ENCODE measurements around the gene ERC2. TPM values are rescaled to one million over a fixed set of nuclear protein-coding genes. Genes with fewer than 3 reads are reported as not detected.

Gene ERC2
- total and polyA plus RNA-seq, 2 donors (not counting 3 experiments of a cell fraction or from before 2014, with no cell fraction given): 5.6 to 15.5 TPM

DNA sequence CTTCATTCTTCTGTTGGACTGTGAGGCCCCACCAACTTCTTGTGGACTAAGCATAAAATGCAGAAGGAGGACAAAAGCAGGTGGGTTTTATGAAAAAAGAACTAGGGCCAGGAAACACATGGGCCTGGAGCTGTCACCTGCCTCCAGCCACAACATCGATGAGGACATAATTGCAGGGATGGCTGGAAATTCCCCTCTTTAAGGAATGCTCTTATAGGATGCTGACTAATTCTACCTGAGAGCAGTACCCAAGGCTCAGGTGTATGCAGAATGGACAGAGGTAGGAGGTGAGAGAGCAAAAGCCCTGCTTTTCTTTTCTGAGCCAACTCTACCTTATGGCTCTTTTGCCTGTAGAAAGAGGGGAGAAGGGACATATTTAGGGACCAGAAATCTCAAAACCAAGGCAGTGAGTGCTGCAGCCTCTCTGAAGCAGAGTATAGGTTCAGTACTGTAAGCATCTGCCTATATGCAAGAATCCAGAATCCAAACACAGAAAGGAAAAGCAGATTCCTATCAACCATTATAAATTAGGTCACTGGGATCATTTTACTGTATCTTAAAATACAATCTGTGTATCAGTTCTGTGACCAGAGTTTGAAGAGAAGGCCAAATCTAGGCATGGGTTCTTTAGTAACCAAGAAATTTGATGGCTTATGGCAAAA lies 775.8 kb downstream of the ERC2 start:
- Histone ChIP-seq H3K36me3 (ENCODE audit: control insufficient read depth in 2 of 2, extremely low read depth in 1 of 2, insufficient read depth in 2 of 2, low read length in 2 of 2) (no peaks in the 10 kb centered on the region), H3K27ac (ENCODE audit: insufficient read depth, low read depth, low read length) (no peak overlapping the region), H3K9me3 (replicated peaks; ENCODE audit: control insufficient read depth, insufficient read depth, low read length) (no peaks in the 10 kb centered on the region), H3K4me1 (ENCODE audit: control insufficient read depth, extremely low read depth, insufficient read depth, low read length) (no peaks in the 10 kb centered on the region), H4K20me1 (replicated peaks; ENCODE audit: control insufficient read depth, extremely low read depth, insufficient read depth, low read length) (no peaks in the 10 kb centered on the region), H3K9ac (replicated peaks; ENCODE audit: extremely low read depth, insufficient read depth, low read length) (no peak overlapping the region), H2AFZ (ENCODE audit: low read depth, low read length) (no peak overlapping the region), H3K27me3 (ENCODE audit: control insufficient read depth in 2 of 2, insufficient read depth in 2 of 2, low read length in 2 of 2) (no peaks in the 10 kb centered on the region), H3K79me2 (ENCODE audit: control insufficient read depth, insufficient read depth, low read length) (no peaks in the 10 kb centered on the region), H3K4me2 (ENCODE audit: insufficient read depth, low read length) (no peak overlapping the region), H3K9me1 (replicated peaks; ENCODE audit: control insufficient read depth, extremely low read depth, insufficient read depth, low read length) (no peaks in the 10 kb centered on the region), H3K4me3 (replicated peaks in 1 of 3; ENCODE audit: insufficient read depth in 1 of 3, low read depth in 1 of 3, low read length in 3 of 3) (no peak overlapping the region)
- no peak for FAIRE-seq
- CTCF ChIA-PET: interaction anchor here (1.2 kb wide), 1 partner anchor 559 kb away, joined by 3 read pairs; no protein-coding TSS in a partner anchor
- no TSS peak for BruUV-seq (replicated peaks)
- POLR2A ChIA-PET: no interaction called here
- TF ChIP-seq GATA2 (IDR thresholded peaks at IDR 0.05; ENCODE audit: insufficient read depth, insufficient read length, low read depth, low read length) (no peak), POLR2A (IDR thresholded peaks at IDR 0.05; ENCODE audit: low read depth, low read length) (no peak)
- intact Hi-C loops (cut with micrococcal nuclease) (no loop called here), dilution Hi-C loops (cut with MboI; ENCODE audit: extremely low pct_ligation_motif_present, low sequenced_read_pairs) (no loop called here)
- no peak for DNase-seq (ENCODE audit: low read depth, low spot score)

- no peak overlapping the region for H2AFZ ChIP-seq (ENCODE audit: low read depth, low read length)
- no peak for FAIRE-seq
- no peak for DNase-seq (ENCODE audit: low read depth, low spot score)
- H3K4me3 ChIP-seq (replicated peaks in 1 of 3; ENCODE audit: insufficient read depth in 1 of 3, low read depth in 1 of 3, low read length in 3 of 3): no peak overlapping the region
- H3K9me1 ChIP-seq (replicated peaks; ENCODE audit: control insufficient read depth, extremely low read depth, insufficient read depth, low read length): no peaks in the 10 kb centered on the region
- no peaks in the 10 kb centered on the region for H4K20me1 ChIP-seq (replicated peaks; ENCODE audit: control insufficient read depth, extremely low read depth, insufficient read depth, low read length)
- ChIA-PET POLR2A (no interaction called here), CTCF (no interaction called here)
- dilution Hi-C loops (cut with MboI; ENCODE audit: extremely low pct_ligation_motif_present, low sequenced_read_pairs) (no loop called here), intact Hi-C loops (cut with micrococcal nuclease) (no loop called here)
- H3K79me2 ChIP-seq (ENCODE audit: control insufficient read depth, insufficient read depth, low read length): no peaks in the 10 kb centered on the region
- H3K27ac ChIP-seq (ENCODE audit: insufficient read depth, low read depth, low read length): no peak overlapping the region
- no TSS peak for BruUV-seq (replicated peaks)
- no peak overlapping the region for H3K4me2 ChIP-seq (ENCODE audit: insufficient read depth, low read length)
- no peaks in the 10 kb centered on the region for H3K36me3 ChIP-seq (ENCODE audit: control insufficient read depth in 2 of 2, extremely low read depth in 1 of 2, insufficient read depth in 2 of 2, low read length in 2 of 2)
- no peaks in the 10 kb centered on the region for H3K27me3 ChIP-seq (ENCODE audit: control insufficient read depth in 2 of 2, insufficient read depth in 2 of 2, low read length in 2 of 2)
- H3K9ac ChIP-seq (replicated peaks; ENCODE audit: extremely low read depth, insufficient read depth, low read length): no peak overlapping the region
- H3K9me3 ChIP-seq (replicated peaks; ENCODE audit: control insufficient read depth, insufficient read depth, low read length): no peaks in the 10 kb centered on the region
- TF ChIP-seq JUN (IDR thresholded peaks at IDR 0.05; ENCODE audit: borderline replicate concordance, insufficient read depth, insufficient read length, low read depth): no peak
- no peak for TF ChIP-seq EZH2 (IDR thresholded peaks at IDR 0.05; ENCODE audit: borderline replicate concordance, low read depth, low read length, severe bottlenecking)
- TF ChIP-seq GATA2 (IDR thresholded peaks at IDR 0.05; ENCODE audit: insufficient read depth, insufficient read length, low read depth, low read length): no peak
- TF ChIP-seq MYC (IDR thresholded peaks at IDR 0.05; ENCODE audit: low read depth, low read length): no peak
- TF ChIP-seq, protein P1, sequence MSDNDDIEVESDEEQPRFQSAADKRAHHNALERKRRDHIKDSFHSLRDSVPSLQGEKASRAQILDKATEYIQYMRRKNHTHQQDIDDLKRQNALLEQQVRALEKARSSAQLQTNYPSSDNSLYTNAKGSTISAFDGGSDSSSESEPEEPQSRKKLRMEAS (IDR thresholded peaks at IDR 0.05; ENCODE audit: insufficient read depth, insufficient read length): no peak
- no peak for TF ChIP-seq POLR2AphosphoS5 (IDR thresholded peaks at IDR 0.05; ENCODE audit: insufficient read depth, low read depth, low read length)
- TF ChIP-seq FOS (IDR thresholded peaks at IDR 0.05; ENCODE audit: borderline replicate concordance, insufficient read depth, low read length): no peak
- no peak for TF ChIP-seq POLR2A (IDR thresholded peaks at IDR 0.05; ENCODE audit: low read depth, low read length)
- TF ChIP-seq, protein P2, sequence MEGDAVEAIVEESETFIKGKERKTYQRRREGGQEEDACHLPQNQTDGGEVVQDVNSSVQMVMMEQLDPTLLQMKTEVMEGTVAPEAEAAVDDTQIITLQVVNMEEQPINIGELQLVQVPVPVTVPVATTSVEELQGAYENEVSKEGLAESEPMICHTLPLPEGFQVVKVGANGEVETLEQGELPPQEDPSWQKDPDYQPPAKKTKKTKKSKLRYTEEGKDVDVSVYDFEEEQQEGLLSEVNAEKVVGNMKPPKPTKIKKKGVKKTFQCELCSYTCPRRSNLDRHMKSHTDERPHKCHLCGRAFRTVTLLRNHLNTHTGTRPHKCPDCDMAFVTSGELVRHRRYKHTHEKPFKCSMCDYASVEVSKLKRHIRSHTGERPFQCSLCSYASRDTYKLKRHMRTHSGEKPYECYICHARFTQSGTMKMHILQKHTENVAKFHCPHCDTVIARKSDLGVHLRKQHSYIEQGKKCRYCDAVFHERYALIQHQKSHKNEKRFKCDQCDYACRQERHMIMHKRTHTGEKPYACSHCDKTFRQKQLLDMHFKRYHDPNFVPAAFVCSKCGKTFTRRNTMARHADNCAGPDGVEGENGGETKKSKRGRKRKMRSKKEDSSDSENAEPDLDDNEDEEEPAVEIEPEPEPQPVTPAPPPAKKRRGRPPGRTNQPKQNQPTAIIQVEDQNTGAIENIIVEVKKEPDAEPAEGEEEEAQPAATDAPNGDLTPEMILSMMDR (IDR thresholded peaks at IDR 0.05; ENCODE audit: extremely low read depth in 1 of 2, insufficient read depth in 1 of 2, low read depth in 1 of 2, low read length in 2 of 2): no peak
- no peaks in the 10 kb centered on the region for H3K4me1 ChIP-seq (ENCODE audit: control insufficient read depth, extremely low read depth, insufficient read depth, low read length)
Observed at GRCh38 chr3:55691141-55691540, 777.1 kb downstream of the ERC2 start.
